GM10266 (cell line): ENCODE data around the gene GOT1.

Source experiments
- DNase-seq: peaks from one replicate; pipeline ENCODE4 v3.0.0; 2012; ENCODE audit errors: extremely low spot score
- CTCF ChIP-seq: IDR thresholded peaks from 2 replicates; pipeline ENCODE4 v1.5.1; 2012; ENCODE audit warnings: mild to moderate bottlenecking, low read depth; ENCODE audit not compliant: control insufficient read depth, insufficient read depth; ENCODE audit errors: missing control alignments

GOT1 gene

GRCh38 chr10:99427566-99428190 lies 2.7 kb downstream of the GOT1 start:
- DNase-seq = no peak
- TF ChIP-seq CTCF = no peak

- TF ChIP-seq CTCF = no peak
- DNase-seq = no peak
Observed at GRCh38 chr10:99426689-99427088, 3.7 kb downstream of the GOT1 start.

- no peak for TF ChIP-seq CTCF
- DNase-seq = no peak
Observed at GRCh38 chr10:99425204-99425603, 5.2 kb downstream of the GOT1 start.

GRCh38 chr10:99424656-99425055 lies 5.8 kb downstream of the GOT1 start:
- TF ChIP-seq CTCF = no peak

GRCh38 chr10:99422529-99423096 lies 7.8 kb downstream of the GOT1 start:
- TF ChIP-seq CTCF = no peak
- DNase-seq = no peak

More at GRCh38 chr10:99424656-99425055, 5.8 kb downstream of the GOT1 start:
- no peak for DNase-seq

- no peak for TF ChIP-seq CTCF
Observed at GRCh38 chr10:99421233-99421739, 9.1 kb downstream of the GOT1 start.

GRCh38 chr10:99419688-99420087 lies 10.7 kb downstream of the GOT1 start:
- DNase-seq = no peak
- TF ChIP-seq CTCF = no peak

More at GRCh38 chr10:99421233-99421739, 9.1 kb downstream of the GOT1 start:
- no peak for DNase-seq
